Left ventricle myocardium inferior (tissue), 1 donor: ENCODE data around the gene TM9SF1. TPM values are rescaled to one million over a fixed set of nuclear protein-coding genes. Genes with fewer than 3 reads are reported as not detected.
"Not testable (repeated sequence)": the region's sequence is repeated elsewhere in the genome, so short reads cannot be mapped to it uniquely, and the experiment has no call there.

Experiments used
- DNase-seq: peaks from one replicate; pipeline ENCODE4 v3.0.0-alpha.2; 2020
- H3K27ac ChIP-seq: fragments of 200-600 bp; replicated peaks from 2 replicates; pipeline ENCODE4 v1.8.0; 2021
- H3K27me3 ChIP-seq: fragments of 200-600 bp; 2 replicates; pipeline ENCODE4 v1.8.0; 2021; ENCODE audit warnings: low read depth
- H3K36me3 ChIP-seq: fragments of 200-600 bp; 2 replicates; pipeline ENCODE4 v1.8.0; 2021
- H3K4me1 ChIP-seq: fragments of 200-600 bp; 2 replicates; pipeline ENCODE4 v1.8.0; 2021
- H3K4me3 ChIP-seq: fragments of 200-600 bp; 2 replicates; pipeline ENCODE4 v1.8.0; 2021; ENCODE audit warnings: mild to moderate bottlenecking, moderate library complexity
- H3K9me3 ChIP-seq: fragments of 200-600 bp; replicated peaks from 2 replicates; pipeline ENCODE4 v1.8.0; 2021
- CTCF ChIP-seq: fragments of 200-600 bp; IDR thresholded peaks from 2 replicates; pipeline ENCODE4 v1.8.0; 2021; ENCODE audit warnings: antibody characterized with exemption, mild to moderate bottlenecking, borderline replicate concordance
- intact Hi-C: fragments of 100-400 bp; cut with micrococcal nuclease; formaldehyde crosslinking; loops from one replicate; pipeline ENCODE4 v1.11.0; 2022
- total RNA-seq: library from RNA; stranded (reverse); fragmentation: NEBNext Ultra II Directional; extraction: Animal tissue kit (Norgen Biotek cat#: 25700); gene quantifications from one replicate; pipeline ENCODE4 v1.2.1, GENCODE V29; 2021
- donor health status: DM: no; HTN: yes; CAD: no; lungs with severe emphysema.

The TM9SF1 gene
- total RNA-seq, 1 donor from 2014 or later, result 22.2 TPM

- H3K27me3 ChIP-seq, result no peaks in the 10 kb centered on the region
- intact Hi-C loops, result no loop called here
- peaks cover 14% of the 10 kb centered on the region for H3K4me1 ChIP-seq
- no peak overlapping the region for H3K4me3 ChIP-seq
- no peak overlapping the region for H3K27ac ChIP-seq
- H3K36me3 ChIP-seq, result peaks cover 71% of the 10 kb centered on the region
- no peak for DNase-seq
- H3K9me3 ChIP-seq, result no peaks in the 10 kb centered on the region
- no peak for TF ChIP-seq CTCF
Observed at GRCh38 chr14:24207625-24208024, 12.4 kb upstream of the TM9SF1 start.

GRCh38 chr14:24207104-24207551 lies 11.9 kb upstream of the TM9SF1 start:
- no peak overlapping the region for H3K4me3 ChIP-seq
- peaks cover 74% of the 10 kb centered on the region for H3K36me3 ChIP-seq
- no peak for DNase-seq
- intact Hi-C loops, result no loop called here
- H3K9me3 ChIP-seq, result no peaks in the 10 kb centered on the region
- H3K4me1 ChIP-seq, result peaks cover 9% of the 10 kb centered on the region
- H3K27ac ChIP-seq, result no peak overlapping the region
- TF ChIP-seq CTCF, result no peak
- H3K27me3 ChIP-seq, result no peaks in the 10 kb centered on the region

GRCh38 chr14:24206260-24207103 lies 11.2 kb upstream of the TM9SF1 start:
- H3K4me1 ChIP-seq, result peaks cover 6% of the 10 kb centered on the region
- H3K27ac ChIP-seq, result no peak overlapping the region
- H3K36me3 ChIP-seq, result peaks cover 78% of the 10 kb centered on the region
- no peak for TF ChIP-seq CTCF
- H3K9me3 ChIP-seq, result no peaks in the 10 kb centered on the region
- intact Hi-C loops, result no loop called here
- DNase-seq, result no peak
- no peak overlapping the region for H3K4me3 ChIP-seq
- H3K27me3 ChIP-seq, result no peaks in the 10 kb centered on the region

DNA sequence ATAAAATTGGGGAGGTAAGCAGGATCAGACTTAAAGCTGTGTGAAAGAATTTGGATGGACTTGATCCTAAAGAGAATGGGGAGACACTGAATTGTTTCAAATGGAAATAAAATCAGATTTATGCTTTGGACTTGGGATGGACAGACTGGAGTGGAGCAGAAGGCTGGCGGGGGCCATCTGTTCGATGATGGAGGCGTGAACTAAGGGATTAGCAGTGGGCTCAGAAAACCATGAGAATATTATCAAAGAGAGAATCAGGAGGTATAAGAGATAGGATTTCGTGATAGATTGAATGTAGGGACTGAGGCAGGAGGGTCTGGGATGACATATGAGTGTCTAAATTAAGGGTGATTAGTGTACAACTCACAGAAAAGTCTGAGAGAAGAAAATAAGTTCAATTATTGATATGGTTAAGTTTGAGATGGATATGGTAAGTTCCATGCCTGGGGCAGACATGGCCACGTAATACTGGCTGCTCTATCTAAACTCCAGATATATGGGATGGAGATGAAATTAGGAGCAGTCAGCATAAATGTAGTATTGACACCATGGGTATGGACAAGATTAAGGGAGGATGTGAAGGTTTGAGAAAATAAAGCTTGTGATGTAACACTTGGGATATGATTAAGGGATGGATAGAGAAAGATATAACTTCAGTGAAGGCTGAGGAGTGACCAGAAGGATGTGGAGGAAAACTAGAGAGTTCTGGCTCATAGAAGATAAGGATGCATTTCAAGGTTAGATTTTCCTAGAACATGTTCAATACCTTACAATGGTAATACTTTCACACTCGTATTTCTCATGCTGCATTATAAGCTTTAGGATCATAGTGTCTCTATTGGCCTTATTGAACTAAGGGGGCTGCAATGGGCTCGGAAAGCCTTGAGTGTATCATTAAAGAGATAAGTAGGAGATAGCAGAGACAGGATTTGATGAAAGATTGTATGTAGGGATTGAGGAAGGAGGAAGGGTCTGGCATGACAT lies 9.2 kb upstream of the TM9SF1 start:
- intact Hi-C loops, result no loop called here
- no peak for DNase-seq
- Histone ChIP-seq H3K27ac (no peak overlapping the region), H3K9me3 (no peaks in the 10 kb centered on the region), H3K4me3 (no peak overlapping the region), H3K4me1 (peaks cover 6% of the 10 kb centered on the region), H3K36me3 (peaks cover 68% of the 10 kb centered on the region), H3K27me3 (no peaks in the 10 kb centered on the region)
- no peak for TF ChIP-seq CTCF

GRCh38 chr14:24203249-24203886 lies 8.1 kb upstream of the TM9SF1 start:
- DNase-seq, H3K27me3 ChIP-seq, intact Hi-C loops, H3K27ac ChIP-seq, H3K9me3 ChIP-seq, H3K4me3 ChIP-seq: not testable (repeated sequence)
- peaks cover 13% of the 10 kb centered on the region for H3K4me1 ChIP-seq
- peaks cover 57% of the 10 kb centered on the region for H3K36me3 ChIP-seq

DNA sequence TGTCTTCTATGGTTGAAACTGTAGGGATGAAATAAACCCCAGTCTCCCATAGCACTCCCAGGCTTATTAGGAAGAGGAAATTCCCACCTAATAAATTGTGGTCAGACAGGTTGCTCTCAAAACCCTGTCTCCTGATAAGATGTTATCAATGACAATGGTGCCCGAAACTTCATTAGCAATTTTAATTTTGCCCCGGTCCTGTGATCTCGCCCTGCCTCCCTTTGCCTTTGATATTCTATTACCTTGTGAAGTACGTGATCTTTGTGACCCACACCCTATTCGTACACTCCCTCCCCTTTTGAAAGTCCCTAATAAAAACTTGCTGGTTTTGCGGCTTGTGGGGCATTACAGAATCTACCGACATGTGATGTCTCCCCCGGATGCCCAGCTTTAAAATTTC lies 7.3 kb upstream of the TM9SF1 start:
- H3K9me3 ChIP-seq, H3K27me3 ChIP-seq, H3K27ac ChIP-seq, DNase-seq, H3K4me3 ChIP-seq, intact Hi-C loops: not testable (repeated sequence)
- Histone ChIP-seq H3K36me3 (peaks cover 48% of the 10 kb centered on the region), H3K4me1 (peaks cover 14% of the 10 kb centered on the region)
